AG10803 (cell line): ENCODE data around the gene CFAP46.
"Not testable (repeated sequence)": the region's sequence is repeated elsewhere in the genome, so short reads cannot be mapped to it uniquely, and the experiment has no call there.

ENCODE experiments used
- DNase-seq: peaks from one replicate; pipeline ENCODE4 v3.0.0; 2010; ENCODE audit warnings: low read depth
- H3K4me3 ChIP-seq: 2 replicates; pipeline ENCODE4 v1.5.1; 2011; ENCODE audit warnings: mild to moderate bottlenecking, low read length, control low read depth
- TF ChIP-seq, protein P1 (sequence below): conservative IDR thresholded peaks from 2 replicates; pipeline ENCODE4 v1.5.1; 2011; ENCODE audit warnings: mild to moderate bottlenecking, low read length, control low read depth, inconsistent platforms

The CFAP46 gene

GRCh38 chr10:132845780-132846595 is 96.4 kb downstream of the CFAP46 start:
- DNase-seq, result no peak
- TF ChIP-seq, protein P1, sequence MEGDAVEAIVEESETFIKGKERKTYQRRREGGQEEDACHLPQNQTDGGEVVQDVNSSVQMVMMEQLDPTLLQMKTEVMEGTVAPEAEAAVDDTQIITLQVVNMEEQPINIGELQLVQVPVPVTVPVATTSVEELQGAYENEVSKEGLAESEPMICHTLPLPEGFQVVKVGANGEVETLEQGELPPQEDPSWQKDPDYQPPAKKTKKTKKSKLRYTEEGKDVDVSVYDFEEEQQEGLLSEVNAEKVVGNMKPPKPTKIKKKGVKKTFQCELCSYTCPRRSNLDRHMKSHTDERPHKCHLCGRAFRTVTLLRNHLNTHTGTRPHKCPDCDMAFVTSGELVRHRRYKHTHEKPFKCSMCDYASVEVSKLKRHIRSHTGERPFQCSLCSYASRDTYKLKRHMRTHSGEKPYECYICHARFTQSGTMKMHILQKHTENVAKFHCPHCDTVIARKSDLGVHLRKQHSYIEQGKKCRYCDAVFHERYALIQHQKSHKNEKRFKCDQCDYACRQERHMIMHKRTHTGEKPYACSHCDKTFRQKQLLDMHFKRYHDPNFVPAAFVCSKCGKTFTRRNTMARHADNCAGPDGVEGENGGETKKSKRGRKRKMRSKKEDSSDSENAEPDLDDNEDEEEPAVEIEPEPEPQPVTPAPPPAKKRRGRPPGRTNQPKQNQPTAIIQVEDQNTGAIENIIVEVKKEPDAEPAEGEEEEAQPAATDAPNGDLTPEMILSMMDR, result no peak
- H3K4me3 ChIP-seq, result no peak overlapping the region

GRCh38 chr10:132845041-132845551 is 97.3 kb downstream of the CFAP46 start:
- H3K4me3 ChIP-seq, result no peak overlapping the region
- TF ChIP-seq, protein P1, result no peak
- no peak for DNase-seq

DNA sequence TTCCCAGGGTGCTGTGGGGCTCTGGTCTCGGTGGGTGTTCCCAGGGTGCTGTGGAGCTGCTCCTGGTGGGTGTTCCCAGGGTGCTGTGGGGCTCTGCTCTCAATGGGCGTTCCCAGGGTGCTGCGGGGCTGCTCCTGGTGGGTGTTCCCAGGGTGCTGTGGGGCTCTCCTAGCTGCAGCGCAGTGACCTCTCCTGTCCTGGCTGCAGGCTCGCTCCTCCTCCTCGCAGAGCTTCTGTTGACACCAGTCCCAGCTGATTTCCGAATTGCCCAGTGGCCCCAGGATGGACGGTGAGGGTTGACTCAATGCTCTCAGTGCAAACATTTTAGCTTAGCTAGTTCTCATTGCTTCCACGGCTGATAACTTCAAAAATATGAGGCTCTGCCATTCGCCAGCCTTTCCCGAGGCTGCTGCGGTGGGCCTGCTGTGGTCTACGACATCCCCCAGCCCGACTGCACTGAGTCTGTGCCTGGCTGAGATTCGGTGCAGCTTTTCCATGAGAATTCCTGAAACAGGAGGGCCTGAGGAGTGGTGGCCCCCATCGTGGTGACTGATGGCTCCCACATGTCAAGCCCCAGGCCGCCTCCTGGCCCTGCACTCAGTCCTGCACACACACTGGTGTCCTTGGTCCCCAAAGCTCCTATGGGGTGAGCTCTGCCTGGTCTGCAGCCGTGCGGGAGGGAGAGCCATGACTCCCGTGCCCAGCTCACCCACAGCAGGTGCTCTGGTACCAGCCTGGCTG is 98.1 kb downstream of the CFAP46 start:
- TF ChIP-seq, protein P1, result no peak
- DNase-seq, result no peak
- no peak overlapping the region for H3K4me3 ChIP-seq

- not testable (repeated sequence) for H3K4me3 ChIP-seq, DNase-seq
Observed at GRCh38 chr10:132843276-132843675, 99.1 kb downstream of the CFAP46 start.

GRCh38 chr10:132842397-132842796 is 100.0 kb downstream of the CFAP46 start:
- no peak overlapping the region for H3K4me3 ChIP-seq
- TF ChIP-seq, protein P1, result no peak
- no peak for DNase-seq

- TF ChIP-seq, protein P1, result no peak
- no peak for DNase-seq
- H3K4me3 ChIP-seq, result no peak overlapping the region
Observed at GRCh38 chr10:132841615-132841975, 100.8 kb downstream of the CFAP46 start.

DNA sequence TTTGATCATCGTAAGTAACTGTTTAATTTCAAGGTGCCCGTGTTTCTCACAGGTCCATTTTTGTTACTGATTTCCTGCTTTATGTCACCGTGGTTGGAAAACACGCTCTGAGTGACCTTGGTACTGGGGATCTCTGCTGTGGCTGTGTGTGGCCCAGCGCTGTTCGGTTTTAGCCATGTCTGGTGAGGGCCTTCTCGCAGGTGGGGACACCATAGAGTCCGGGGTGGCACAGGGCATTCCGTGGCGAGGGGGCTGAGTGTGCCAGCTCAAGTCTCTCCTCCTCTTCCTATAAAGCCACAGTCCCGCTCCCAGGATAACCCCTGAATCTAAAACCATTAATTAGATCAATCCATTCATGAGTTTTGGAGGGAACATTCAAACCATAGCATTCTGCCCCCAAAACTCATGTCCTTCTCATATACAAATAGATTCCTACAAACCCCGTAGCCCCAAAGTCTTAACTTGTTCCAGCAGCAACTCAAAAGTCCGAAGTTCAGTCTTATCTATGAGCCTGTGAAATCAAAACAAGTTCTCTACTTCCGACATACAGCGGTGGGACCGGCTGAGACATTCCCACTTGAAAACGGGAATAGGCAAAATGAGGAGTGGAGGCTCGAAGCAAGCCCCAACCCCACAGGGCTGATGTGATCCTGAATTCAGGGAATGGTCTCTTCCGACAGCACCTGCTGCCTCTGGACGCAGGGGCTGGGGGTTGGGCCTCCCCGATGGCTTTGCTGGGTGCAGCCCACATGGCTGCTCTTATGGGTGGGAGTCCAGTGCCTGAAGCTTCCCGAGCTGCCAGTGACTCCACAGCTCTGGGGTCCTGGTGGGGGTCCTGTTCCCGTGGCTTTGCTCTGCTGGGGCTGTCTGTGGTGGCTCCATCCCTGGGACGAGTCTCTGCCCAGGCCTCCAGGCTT is 101.4 kb downstream of the CFAP46 start:
- H3K4me3 ChIP-seq, result no peak overlapping the region
- TF ChIP-seq, protein P1, result no peak
- no peak for DNase-seq
